HG02610 (cell line): Measurements from ENCODE around the gene IL36RN.
"Not testable (repeated sequence)": the region's sequence is repeated elsewhere in the genome, so short reads cannot be mapped to it uniquely, and the experiment has no call there.

Experiments used
- ATAC-seq: cut with Tn5 transposase; IDR thresholded peaks from one replicate; pipeline ENCODE4 v1.9.1; 2021; ENCODE audit warnings: mild to moderate bottlenecking, moderate library complexity; ENCODE audit not compliant: unreplicated experiment

The IL36RN gene

GRCh38 chr2:113072584-113072983 is 13.6 kb downstream of the IL36RN start:
- ATAC-seq = no peak

GRCh38 chr2:113073325-113073834 is 14.4 kb downstream of the IL36RN start:
- ATAC-seq = no peak

GRCh38 chr2:113075030-113075429 is 16.0 kb downstream of the IL36RN start:
- no peak for ATAC-seq

GRCh38 chr2:113075600-113075999 is 16.6 kb downstream of the IL36RN start:
- no peak for ATAC-seq

GRCh38 chr2:113076954-113077669 is 18.1 kb downstream of the IL36RN start:
- no peak for ATAC-seq

GRCh38 chr2:113077921-113078320 is 18.9 kb downstream of the IL36RN start:
- ATAC-seq = no peak

GRCh38 chr2:113078350-113078839 is 19.4 kb downstream of the IL36RN start:
- no peak for ATAC-seq

GRCh38 chr2:113079131-113079530 is 20.1 kb downstream of the IL36RN start:
- no peak for ATAC-seq

GRCh38 chr2:113080134-113080533 is 21.1 kb downstream of the IL36RN start:
- ATAC-seq = peak; percentile 53

- ATAC-seq = no peak
Measured at GRCh38 chr2:113081488-113082210, 22.7 kb downstream of the IL36RN start.

- no peak for ATAC-seq
Measured at GRCh38 chr2:113083296-113083695, 24.3 kb downstream of the IL36RN start.

GRCh38 chr2:113084249-113085000 is 25.4 kb downstream of the IL36RN start:
- ATAC-seq = no peak

GRCh38 chr2:113085542-113085941 is 26.5 kb downstream of the IL36RN start:
- ATAC-seq = no peak

GRCh38 chr2:113088213-113088992 is 29.4 kb downstream of the IL36RN start:
- ATAC-seq = no peak

GRCh38 chr2:113089916-113090315 is 30.9 kb downstream of the IL36RN start:
- ATAC-seq = peak; percentile 41

GRCh38 chr2:113091231-113091896 is 32.4 kb downstream of the IL36RN start:
- ATAC-seq = no peak

GRCh38 chr2:113092864-113093612 is 34.0 kb downstream of the IL36RN start:
- no peak for ATAC-seq

- ATAC-seq = no peak
Measured at GRCh38 chr2:113093613-113093977, 34.6 kb downstream of the IL36RN start.

GRCh38 chr2:113096306-113096705 is 37.3 kb downstream of the IL36RN start:
- not testable (repeated sequence) for ATAC-seq
